Mucosa of rectum (tissue), 2 donors: ENCODE measurements around the gene FOLR2.

Source experiments
- H3K27ac ChIP-seq, 2 donors: one replicate each; pipeline ENCODE4 v1.7.0; 2013; ENCODE audit warnings: inconsistent platforms in 2 of 2, low read depth in 2 of 2, low read length in 2 of 2
- H3K27me3 ChIP-seq, 2 donors: one replicate each; pipeline ENCODE4 v1.7.0; 2013; ENCODE audit warnings: low read length in 2 of 2; ENCODE audit not compliant: control insufficient read depth in 2 of 2, insufficient read depth in 2 of 2
- H3K36me3 ChIP-seq, 2 donors: one replicate each; pipeline ENCODE4 v1.7.0; 2013; ENCODE audit warnings: low read length in 2 of 2; ENCODE audit not compliant: control insufficient read depth in 2 of 2, insufficient read depth in 2 of 2
- H3K4me1 ChIP-seq, 2 donors: one replicate each; pipeline ENCODE4 v1.7.0; 2013; ENCODE audit warnings: low read length in 2 of 2, mild to moderate bottlenecking in 1 of 2; ENCODE audit not compliant: control insufficient read depth in 2 of 2, insufficient read depth in 2 of 2
- H3K4me3 ChIP-seq, 2 donors: one replicate each; pipeline ENCODE4 v1.7.0; 2013; ENCODE audit warnings: low read length in 2 of 2
- H3K9ac ChIP-seq, 2 donors: one replicate each; pipeline ENCODE4 v1.7.0; 2013; ENCODE audit warnings: low read length in 2 of 2, low read depth in 1 of 2, mild to moderate bottlenecking in 1 of 2
- H3K9me3 ChIP-seq, 2 donors: one replicate each; pipeline ENCODE4 v1.7.0; 2013; ENCODE audit warnings: low read length in 2 of 2; ENCODE audit not compliant: control insufficient read depth in 2 of 2
- donor health status: healthy.
- donor health status: Normal muscosa, but diverticular disease.

The FOLR2 gene

DNA sequence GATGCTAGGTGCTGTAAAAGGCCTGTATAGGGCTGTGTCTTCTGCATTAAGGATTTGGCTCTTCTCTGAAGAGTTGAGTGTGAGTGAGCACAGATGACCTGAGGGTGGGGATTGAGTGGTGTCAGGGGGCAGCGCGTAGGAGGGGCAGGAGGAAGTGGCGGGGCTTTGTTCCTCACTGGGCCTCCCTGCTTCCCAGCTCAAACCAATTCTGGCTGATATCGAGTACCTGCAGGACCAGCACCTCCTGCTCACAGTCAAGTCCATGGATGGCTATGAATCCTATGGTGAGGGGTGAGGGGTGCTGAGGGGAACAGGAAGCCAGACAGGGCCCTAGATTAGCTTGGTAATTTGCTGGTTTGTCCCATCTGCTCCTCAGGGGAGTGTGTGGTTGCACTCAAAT is 18.3 kb downstream of the FOLR2 start:
- H3K4me1 ChIP-seq, result peaks cover 11 to 15% of the 10 kb centered on the region in 2 donors
- no peaks in the 10 kb centered on the region for H3K27me3 ChIP-seq
- H3K36me3 ChIP-seq, result peaks cover 58 to 71% of the 10 kb centered on the region in 2 donors
- H3K9ac ChIP-seq, result no peak overlapping the region
- H3K9me3 ChIP-seq, result no peaks in the 10 kb centered on the region
- no peak overlapping the region for H3K4me3 ChIP-seq
- no peak overlapping the region for H3K27ac ChIP-seq

DNA sequence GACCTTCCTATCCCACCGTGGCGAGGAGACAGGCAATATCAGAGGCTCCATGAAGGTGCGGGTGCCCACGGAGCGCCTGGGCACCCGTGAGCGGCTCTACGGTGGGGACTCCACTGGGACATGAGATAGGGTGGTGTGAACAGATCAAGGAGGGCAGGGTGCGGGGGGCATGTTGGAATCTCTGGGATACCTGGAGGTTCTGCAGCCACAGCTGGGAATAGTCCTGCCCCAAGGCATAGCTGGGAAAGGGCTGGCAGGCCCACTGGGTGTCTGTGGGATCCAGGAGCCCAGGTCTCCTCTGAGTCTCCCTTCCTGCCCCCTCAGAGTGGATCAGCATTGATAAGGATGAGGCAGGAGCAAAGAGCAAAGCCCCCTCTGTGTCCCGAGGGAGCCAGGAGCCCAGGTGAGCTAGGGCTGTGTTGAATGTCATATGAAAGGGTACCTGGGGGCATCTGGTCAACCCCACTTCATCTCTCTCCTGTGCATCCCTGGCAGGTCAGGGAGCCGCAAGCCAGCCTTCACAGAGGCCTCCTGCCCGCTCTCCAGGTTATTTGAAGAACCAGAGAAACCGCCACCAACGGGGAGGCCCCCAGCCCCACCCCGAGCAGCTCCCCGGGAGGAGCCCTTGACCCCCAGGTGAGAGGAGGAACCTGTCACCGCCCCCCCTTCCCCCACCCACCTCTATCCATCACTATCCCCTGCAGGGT is 18.9 kb downstream of the FOLR2 start:
- no peak overlapping the region for H3K4me3 ChIP-seq
- H3K27me3 ChIP-seq, result peaks cover under 1 to 2% of the 10 kb centered on the region in 2 donors
- H3K36me3 ChIP-seq, result peaks cover 53 to 65% of the 10 kb centered on the region in 2 donors
- H3K9me3 ChIP-seq, result no peaks in the 10 kb centered on the region
- no peak overlapping the region for H3K27ac ChIP-seq
- no peak overlapping the region for H3K9ac ChIP-seq
- H3K4me1 ChIP-seq, result peaks cover 16 to 21% of the 10 kb centered on the region in 2 donors

DNA sequence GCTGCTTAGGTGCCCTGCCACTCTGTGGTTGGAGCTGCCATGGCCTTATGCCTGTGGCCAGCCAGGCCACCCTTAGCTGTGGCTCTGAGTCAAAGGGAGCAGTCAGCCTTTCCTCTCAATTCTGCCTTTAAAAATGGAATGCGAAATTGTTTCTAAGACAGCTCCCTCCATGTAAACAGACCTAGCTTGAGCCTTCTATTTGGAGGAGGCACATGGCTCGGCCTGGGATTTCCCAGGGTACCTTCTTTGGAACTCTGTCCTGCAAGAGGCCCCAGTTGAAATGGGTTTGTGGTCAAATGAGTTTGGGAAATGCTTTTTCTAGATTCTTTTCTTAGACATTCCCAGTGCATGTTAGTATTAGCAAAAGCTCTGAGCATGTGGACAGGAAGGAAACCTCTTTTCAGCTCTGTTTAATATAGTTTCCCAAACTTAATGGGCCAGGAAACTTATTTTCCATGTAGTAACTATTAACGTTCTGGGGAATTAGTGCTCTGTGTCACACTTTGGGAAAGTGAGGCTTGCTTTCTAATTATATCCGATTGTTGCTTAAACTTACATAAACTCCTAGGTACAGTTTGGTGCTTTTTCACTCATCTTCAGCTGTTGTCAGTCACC is 19.6 kb downstream of the FOLR2 start:
- Histone ChIP-seq H3K4me1 (peaks cover 21 to 24% of the 10 kb centered on the region in 2 donors), H3K4me3 (no peak overlapping the region), H3K27ac (no peak overlapping the region), H3K27me3 (peaks cover 6 to 7% of the 10 kb centered on the region in 2 donors), H3K9me3 (no peaks in the 10 kb centered on the region), H3K36me3 (peaks cover 46 to 58% of the 10 kb centered on the region in 2 donors), H3K9ac (no peak overlapping the region)

DNA sequence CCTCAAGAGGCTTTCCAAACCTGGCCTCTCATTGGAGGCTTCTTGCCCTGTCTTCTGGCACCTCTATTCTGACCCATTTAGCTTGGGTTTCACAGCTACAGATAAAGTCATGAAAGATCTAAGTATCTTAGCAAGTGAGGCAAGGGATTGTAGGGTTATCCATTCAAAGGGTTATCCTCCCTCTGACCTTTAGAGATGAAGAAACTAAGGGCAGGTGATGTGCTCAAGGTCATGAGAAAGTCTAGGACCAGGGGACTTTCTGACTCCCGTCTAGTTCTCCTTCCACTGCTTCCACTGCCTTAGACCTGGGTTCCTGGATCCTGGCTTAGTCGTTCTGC is 20.1 kb downstream of the FOLR2 start:
- Histone ChIP-seq H3K9ac (no peak overlapping the region), H3K4me3 (no peak overlapping the region), H3K9me3 (no peaks in the 10 kb centered on the region), H3K27me3 (peaks cover 7 to 8% of the 10 kb centered on the region in 2 donors), H3K27ac (no peak overlapping the region), H3K36me3 (peaks cover 41 to 53% of the 10 kb centered on the region in 2 donors), H3K4me1 (peaks cover 21 to 24% of the 10 kb centered on the region in 2 donors)

DNA sequence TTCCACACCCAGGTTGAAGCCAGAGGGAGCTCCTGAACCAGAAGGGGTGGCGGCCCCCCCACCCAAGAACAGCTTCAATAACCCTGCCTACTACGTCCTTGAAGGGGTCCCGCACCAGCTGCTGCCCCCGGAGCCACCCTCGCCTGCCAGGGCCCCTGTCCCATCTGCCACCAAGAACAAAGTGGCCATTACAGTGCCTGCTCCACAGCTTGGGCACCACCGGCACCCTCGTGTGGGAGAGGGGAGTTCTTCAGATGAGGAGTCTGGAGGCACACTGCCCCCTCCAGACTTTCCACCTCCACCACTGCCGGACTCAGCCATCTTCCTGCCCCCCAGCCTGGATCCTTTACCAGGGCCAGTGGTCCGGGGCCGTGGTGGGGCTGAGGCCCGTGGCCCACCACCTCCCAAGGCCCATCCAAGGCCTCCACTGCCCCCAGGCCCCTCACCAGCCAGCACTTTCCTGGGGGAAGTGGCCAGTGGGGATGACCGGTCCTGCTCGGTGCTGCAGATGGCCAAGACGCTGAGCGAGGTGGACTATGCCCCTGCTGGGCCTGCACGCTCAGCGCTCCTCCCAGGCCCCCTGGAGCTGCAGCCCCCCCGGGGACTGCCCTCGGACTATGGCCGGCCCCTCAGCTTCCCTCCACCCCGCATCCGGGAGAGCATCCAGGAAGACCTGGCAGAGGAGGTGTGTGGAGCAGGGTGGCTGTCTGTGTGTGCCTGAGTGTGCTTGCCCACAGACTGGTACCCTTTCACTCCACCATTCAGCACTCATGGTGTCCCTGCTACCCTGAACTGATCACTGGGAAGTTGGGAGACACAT is 20.7 kb downstream of the FOLR2 start:
- Histone ChIP-seq H3K27ac (peak overlapping the region; percentile 26 to 38), H3K9ac (no peak overlapping the region), H3K4me3 (no peak overlapping the region), H3K9me3 (no peaks in the 10 kb centered on the region), H3K36me3 (peaks cover 35 to 47% of the 10 kb centered on the region in 2 donors), H3K4me1 (peaks cover 21 to 24% of the 10 kb centered on the region in 2 donors), H3K27me3 (peaks cover 13% of the 10 kb centered on the region in 2 donors)

DNA sequence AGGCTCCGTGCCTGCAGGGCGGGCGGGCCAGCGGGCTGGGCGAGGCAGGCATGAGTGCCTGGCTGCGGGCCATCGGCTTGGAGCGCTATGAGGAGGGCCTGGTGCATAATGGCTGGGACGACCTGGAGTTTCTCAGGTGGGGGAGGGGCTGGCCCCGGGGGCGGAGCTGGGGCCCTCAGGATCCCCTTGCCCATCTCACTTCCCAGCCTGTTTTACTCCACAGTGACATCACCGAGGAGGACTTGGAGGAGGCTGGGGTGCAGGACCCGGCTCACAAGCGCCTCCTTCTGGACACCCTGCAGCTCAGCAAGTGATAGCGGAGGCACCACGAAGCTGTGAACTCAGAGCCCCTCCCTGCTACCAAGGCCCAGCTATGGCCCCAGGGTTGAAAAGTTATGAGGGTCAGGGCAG is 21.5 kb downstream of the FOLR2 start:
- H3K4me1 ChIP-seq, result peaks cover 21 to 24% of the 10 kb centered on the region in 2 donors
- no peak overlapping the region for H3K4me3 ChIP-seq
- no peaks in the 10 kb centered on the region for H3K9me3 ChIP-seq
- peaks cover 17 to 18% of the 10 kb centered on the region in 2 donors for H3K27me3 ChIP-seq
- peaks cover 28 to 40% of the 10 kb centered on the region in 2 donors for H3K36me3 ChIP-seq
- no peak overlapping the region for H3K27ac ChIP-seq
- H3K9ac ChIP-seq, result no peak overlapping the region

DNA sequence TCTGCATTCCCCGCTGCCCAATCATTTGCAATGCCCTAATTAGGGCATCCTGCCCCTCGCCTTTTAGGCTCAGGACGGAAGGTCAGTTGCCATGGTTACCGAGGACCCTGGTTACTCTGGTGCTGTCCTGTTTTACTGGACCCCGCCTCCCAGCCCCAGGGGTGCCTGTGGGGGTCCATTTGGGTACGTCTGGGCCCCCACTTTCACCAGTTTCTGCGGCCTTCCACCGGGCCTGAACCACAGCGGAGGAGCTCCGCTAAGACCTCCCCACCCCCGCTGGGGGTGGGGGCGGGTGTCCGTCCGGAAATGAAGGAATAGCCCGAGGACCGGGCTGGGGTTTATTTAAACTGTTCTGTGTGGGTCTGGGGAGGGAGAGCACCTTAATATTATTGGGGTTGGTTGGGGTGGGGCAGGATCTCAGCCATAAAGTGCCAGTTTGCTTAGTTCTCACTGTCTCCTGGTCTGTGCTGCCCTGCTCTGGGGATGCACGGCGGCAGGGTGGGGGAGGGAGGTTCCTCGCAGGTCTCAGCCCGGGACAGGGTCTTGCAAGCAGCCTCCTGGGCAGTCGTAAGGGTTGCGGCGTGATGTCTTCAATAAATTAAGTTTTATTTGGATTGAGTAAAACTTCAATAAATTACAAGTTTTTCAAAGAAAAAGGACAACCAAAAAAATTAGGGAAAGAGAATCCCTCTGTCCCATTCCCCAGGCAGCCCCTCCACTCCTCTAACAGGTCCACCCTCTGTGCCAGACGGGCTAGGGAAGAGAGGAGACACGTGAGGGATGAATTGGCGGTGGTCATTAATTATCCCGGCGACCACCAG is 22.1 kb downstream of the FOLR2 start:
- peaks cover 21 to 34% of the 10 kb centered on the region in 2 donors for H3K36me3 ChIP-seq
- H3K9me3 ChIP-seq, result no peaks in the 10 kb centered on the region
- peaks cover 22 to 23% of the 10 kb centered on the region in 2 donors for H3K27me3 ChIP-seq
- H3K4me3 ChIP-seq, result no peak overlapping the region
- H3K27ac ChIP-seq, result no peak overlapping the region
- peaks cover 21 to 24% of the 10 kb centered on the region in 2 donors for H3K4me1 ChIP-seq
- H3K9ac ChIP-seq, result no peak overlapping the region

DNA sequence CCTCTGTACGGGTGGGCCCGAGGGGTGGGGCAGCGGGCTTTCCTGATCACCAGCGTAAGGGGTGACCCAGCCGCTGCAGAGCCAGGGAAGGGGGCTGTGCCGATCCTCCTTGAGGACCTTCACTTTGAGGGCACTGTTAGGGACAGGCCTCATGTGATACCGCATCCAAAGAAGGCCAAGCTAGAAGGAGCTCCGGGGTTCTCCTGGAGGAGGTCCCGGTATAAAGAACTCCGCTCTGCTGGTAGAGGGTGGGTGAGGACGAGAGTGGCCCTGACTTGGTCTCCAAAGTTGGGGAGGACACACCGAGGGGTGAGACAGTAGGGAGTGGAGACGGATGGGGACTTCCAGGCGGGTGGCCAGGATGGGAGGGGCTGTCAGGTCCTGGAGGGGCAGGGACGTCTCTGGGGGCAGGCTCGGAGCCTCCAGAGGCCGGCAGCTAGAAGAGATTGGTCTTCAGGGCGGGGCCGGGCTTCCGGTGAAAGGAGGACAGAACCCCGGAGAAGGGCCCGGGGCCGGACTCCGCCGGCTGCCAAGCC is 22.8 kb downstream of the FOLR2 start:
- Histone ChIP-seq H3K9ac (peak overlapping the region in 1 of 2 donors; percentile 56), H3K4me1 (peaks cover 21 to 24% of the 10 kb centered on the region in 2 donors), H3K9me3 (no peaks in the 10 kb centered on the region), H3K4me3 (peak overlapping the region; percentile 45 to 49), H3K27me3 (peaks cover 23 to 25% of the 10 kb centered on the region in 2 donors), H3K27ac (no peak overlapping the region), H3K36me3 (peaks cover 14 to 28% of the 10 kb centered on the region in 2 donors)

DNA sequence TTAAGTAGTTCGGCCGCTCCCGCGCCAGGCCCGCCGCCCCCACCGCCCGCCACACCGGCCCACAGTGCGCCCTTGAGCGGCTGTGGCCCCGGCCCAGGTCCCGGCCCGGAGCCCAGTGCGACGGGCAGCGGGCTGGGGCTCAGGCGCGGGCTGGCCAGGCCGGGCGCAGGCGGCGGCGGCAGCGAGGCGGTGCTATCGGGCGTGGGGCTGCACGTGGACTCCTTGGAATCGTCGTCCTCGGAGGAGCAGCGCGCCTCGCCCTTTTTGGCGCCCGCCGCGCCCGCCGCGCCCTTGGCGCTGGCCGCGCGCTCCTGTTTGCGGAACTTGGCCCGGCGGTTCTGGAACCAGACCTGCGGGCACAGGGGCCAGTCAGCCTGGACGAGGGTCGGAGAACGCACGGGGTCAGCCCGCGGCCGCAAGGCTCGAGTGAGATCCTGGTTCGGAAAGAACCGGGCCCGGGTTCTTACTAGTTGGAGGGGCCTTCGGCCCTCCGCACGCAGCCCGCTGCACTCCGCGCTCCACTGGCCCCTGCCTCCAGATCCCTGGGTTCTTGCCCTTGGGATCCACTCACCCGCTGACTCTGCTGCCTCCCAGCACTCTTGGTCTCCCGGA is 23.4 kb downstream of the FOLR2 start:
- H3K36me3 ChIP-seq, result peaks cover 12 to 23% of the 10 kb centered on the region in 2 donors
- peak overlapping the region; percentile 32 to 56 for H3K9ac ChIP-seq
- peaks cover 21 to 24% of the 10 kb centered on the region in 2 donors for H3K4me1 ChIP-seq
- peak overlapping the region; percentile 41 to 49 for H3K4me3 ChIP-seq
- H3K9me3 ChIP-seq, result no peaks in the 10 kb centered on the region
- H3K27ac ChIP-seq, result peak overlapping the region; percentile 5 to 9
- H3K27me3 ChIP-seq, result peaks cover 29 to 31% of the 10 kb centered on the region in 2 donors
